T-helper 1 cell treated with Interleukin-12 subunit alpha and Interleukin-12 subunit beta and Interleukin-4 antibody, amounts not matched to agents 30 ng/mL and 1 ng/mL, for 36 hours (primary cell): ENCODE data around the gene LRRC59. TPM values are rescaled to one million over a fixed set of nuclear protein-coding genes. Genes with fewer than 3 reads are reported as not detected.

Experiments
- intact Hi-C: fragments of 100-400 bp; cut with micrococcal nuclease; formaldehyde crosslinking; loops from one replicate; pipeline ENCODE4 v1.15.1; 2024
- total RNA-seq: library from RNA; stranded (reverse); gene quantifications from 2 replicates; pipeline ENCODE4 v1.2.3, GENCODE V29; 2022

Gene LRRC59
- total RNA-seq, 1 donor from 2014 or later, result 82.4 TPM

DNA sequence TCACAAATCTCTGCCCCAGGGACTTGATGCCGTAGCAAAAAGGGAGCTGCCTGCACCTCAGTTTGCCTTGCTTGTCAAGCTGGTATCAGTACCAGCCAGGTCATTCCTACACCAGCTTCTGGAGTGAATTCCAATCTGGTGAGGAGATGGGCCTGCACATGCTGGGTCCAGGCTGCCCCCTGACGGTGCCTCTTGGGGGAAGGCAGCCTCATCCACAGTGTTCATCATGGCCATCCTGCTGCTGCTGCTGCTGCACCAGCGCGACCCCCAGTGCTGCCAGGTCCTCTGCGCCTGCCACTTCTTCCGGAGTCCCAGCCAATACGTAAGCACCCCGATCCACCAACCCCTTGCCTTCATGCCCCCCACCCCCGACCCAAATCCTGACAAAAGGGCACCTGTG lies 32.6 kb downstream of the LRRC59 start:
- intact Hi-C loops, result no loop called here

DNA sequence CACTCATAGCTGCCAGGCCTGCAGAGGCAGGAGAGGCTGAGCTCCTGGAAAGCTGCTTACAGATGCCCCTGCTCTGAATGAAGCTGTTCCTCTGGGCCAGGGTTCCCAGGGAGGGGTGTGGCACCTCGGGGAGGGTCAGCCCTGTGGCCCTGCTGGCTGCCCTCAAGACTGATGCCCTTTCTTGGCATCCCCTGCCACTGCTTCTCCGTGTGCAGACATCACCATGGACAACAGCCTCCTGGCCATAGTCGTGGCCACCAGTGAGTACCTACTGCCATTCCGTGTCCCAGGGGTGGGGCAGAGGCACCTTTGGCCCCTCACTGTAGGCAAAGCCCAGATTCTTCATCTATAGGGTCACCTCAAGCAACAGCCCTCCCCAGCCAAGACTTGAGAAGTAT lies 33.3 kb downstream of the LRRC59 start:
- intact Hi-C loops, result no loop called here

DNA sequence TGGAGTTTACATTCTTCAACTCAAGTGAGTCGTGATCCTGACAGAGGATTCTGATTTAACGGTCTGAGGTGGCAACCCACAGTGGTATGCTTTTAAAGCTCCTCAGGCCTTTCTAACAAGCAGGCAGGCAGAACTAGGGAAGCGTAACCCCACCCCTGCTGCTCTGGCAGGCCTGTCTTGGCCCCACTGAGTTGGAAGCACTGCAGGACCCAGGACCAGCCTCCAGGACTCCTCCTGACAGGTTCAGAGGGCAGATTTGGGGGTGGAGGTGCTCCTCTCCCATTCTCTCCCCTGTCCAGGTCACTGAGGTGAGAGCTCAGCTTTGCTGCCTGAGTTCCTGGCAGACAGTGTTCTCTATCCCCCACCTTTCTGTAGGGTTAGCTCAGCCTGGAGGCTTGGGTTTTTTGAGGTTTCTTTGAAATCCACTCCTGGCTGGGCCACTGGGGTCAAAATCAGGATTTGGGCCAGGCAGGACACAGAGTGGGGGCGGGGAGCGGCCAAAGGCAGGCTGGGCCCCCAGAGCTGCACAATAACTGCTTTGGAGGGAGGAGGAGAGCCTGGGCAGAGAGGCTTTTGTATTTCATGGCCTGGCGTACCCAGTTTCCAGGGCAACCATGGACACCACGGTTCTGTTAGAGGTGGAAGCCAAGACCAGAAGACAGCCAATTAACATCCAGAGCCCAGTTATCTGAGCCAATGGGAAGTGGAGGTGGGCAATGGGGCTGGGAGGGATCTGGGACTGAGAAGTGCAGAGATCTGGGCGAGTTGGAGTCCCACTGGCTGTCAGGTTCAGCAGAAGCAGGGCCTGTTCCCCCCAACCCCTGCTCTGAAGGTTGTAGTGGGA lies 33.9 kb downstream of the LRRC59 start:
- intact Hi-C loops, result no loop called here

DNA sequence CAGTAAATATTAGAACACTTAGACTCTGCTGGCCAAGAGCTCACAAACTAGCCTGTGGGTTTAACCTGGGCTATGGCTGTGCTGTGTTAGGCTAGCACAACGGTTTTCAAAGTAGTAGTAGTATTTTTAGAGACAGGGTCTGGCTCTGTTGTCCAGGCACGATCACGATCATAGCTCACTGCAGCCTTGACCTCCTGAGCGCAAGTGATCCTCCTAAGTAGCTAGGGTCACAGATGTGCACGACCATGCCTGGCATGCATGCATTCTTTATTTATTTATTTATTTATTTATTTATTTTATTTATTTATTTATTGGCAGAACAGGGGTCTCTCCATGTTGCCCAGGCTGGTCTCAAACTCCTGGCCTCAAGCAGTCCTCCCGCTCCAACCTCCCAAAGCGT lies 34.7 kb downstream of the LRRC59 start:
- intact Hi-C loops, result loop anchor here (1.0 kb wide), 3 partner anchors 10 to 117 kb away; partner anchors contain the start of gene LRRC59

DNA sequence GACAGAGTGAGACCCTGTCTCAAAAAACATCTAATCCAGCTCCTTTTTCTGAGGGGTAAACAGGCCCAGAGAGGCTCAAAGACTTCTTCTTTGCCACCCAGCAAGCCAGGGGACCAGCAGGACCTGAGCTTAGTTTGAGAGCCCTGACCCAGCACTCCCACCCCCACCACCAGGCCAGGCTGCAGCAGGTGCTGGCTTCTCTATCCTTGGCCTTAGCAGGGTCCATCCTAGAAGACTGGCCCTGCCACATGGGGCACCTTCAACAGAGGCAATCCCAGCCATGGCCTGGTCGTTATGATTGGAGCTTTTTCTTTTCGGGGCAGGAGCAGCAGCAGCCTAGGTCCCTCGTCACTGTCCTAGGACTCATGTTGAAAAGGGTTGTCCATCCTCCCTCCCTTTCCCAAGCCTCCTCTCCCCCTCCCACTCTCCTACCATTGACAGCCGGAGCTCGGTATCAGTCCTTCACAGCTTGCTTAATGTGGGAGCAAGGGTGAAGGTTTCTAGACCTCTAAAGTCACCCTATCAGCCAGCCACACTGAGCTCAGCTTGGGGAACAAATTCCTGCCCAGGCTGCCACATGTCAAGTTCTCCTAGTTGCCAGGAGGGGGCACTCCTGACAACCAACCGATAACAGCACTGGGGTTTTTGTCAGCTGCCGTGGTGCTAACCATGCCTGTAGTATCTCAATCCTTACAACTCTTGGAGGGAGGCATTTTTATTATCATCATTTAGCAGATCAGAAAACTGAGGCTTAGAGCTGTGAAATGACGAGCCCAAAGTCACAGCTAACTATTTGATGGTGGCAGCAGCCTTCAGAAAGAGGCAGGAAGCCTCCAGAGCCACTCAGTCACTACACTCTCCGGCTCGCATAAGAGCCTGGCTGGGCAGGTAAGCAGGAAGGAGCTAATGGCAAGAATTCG lies 35.5 kb downstream of the LRRC59 start:
- intact Hi-C loops, result loop anchor here (1.0 kb wide), 3 partner anchors 10 to 117 kb away; partner anchors contain the start of gene LRRC59

DNA sequence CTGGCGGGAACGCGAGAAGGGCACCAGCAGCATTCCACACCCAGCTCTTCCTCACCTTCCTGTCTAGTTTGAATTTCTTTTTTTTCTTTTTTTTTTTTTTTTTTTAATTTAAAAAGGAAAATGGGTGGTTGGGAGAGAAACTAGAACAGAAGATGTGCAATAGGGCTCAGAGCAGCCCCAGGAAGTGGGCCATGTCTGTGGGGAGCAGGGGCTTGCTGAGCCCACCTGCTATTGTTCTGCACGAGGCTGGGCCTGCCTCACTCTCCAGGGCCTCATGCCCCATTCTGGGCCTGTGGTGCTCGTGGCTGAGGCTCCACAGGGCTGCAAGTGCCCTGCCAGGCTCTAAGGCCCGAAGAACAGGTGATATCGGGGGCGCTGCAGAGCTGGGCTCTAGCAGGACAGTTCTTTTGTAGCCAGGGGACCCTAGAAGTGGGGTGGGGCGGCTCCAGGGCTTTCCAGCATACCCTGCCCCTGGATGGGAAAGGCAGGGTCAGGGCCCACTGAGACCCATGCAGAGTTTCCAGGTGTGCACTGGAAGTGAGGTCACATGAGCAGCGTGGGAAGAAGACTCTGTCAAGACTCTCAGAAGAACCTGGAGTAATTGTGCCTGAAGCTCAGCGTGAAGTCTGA lies 36.7 kb downstream of the LRRC59 start:
- intact Hi-C loops, result no loop called here

DNA sequence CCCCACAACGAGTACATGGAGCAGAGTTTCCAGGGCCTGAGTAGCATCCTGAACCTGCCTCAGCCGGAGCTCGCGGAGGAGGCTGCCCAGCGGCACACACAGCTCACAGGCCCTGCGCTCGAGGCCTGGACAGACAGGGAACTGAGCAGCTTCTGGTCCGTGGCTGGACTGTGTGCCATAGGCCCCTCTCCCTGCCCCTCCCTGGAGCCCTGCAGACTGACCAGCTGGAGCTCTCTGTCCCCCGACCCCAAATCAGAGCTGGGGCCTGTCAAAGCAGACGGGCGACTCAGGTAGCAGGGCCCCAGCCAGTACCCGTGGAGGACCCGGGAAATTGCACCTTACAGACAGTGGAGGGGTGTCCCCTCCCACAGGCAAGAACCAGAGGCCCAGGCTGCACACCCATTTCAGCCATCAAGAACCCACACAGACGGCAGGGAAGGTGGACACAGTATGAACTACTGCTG lies 37.3 kb downstream of the LRRC59 start:
- intact Hi-C loops, result no loop called here

DNA sequence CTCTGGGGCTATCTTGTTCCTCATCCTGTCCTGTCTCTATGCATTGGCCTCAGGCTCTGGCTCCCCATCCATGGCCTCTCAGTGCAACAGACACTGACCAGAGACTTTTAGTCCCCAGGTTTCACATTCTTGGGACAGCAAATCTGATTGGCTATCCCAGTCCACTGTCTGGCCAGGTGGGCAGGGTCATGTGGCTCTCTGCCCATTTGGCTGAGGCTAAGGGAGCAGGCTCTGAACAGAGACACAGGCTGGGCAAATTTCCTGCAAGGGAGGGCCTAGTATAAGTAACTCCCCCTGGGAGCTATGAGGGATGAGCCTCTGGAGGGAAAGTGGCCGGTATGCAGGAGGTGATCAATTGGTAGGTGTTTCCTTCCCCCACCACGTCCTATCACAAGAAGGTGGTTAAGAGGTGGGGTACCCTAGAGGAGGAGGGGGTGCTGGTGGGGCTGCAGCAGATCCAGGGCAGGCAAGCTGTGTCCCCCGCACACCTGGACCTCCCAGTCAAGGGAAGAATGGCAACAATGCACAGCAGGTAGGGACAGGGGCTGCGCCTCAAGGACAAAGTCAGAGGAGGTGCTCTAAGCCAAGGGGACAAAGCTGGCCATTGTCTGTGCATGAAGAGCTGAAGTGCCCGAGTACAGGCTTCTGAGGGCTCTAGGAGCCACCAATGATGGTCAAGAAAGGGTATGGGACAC lies 38.2 kb downstream of the LRRC59 start:
- intact Hi-C loops, result no loop called here

DNA sequence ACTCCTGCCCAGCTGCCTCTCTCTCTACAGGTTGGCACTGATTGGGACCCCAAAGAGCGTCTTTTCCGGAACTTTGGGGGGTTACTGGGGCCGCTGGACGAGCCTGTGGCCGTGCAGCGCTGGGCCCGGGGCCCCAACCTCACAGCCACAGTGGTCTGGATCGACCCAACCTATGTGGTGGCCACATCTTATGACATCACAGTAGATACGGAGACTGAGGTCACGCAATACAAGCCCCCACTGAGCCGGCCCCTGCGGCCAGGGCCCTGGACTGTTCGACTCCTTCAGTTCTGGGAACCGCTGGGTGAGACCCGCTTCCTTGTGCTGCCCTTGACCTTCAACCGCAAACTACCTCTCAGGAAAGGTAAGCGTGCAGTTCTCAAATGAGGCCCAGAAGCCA lies 39.1 kb downstream of the LRRC59 start:
- intact Hi-C loops, result no loop called here

DNA sequence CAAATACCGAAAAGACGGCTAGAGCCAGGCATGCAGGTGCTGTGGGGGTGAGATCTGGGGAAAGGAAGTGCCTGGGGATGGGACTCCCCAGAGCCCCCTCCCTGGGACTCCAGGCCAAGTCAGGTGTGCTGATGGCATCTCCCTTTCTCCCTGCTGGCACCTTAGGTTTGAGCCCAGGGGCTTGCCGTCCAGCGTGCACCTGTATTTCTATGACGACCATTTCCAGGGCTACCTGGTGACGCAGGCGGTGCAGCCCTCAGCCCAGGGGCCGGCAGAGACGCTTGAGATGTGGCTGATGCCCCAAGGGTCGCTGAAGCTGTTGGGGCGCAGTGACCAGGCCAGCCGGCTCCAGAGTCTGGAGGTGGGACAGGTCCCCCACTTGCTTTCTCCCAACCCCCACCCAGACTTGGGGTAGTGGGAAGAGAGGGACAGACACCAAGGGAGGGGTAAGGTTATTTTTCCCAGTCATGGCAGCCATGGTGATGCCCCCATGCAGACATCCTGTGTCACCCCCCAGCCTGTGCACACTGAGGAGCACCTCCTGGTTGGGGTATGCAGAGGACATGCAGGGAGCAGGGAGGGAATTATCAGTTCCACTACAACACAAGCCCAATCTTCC lies 40.3 kb downstream of the LRRC59 start:
- intact Hi-C loops, result no loop called here

DNA sequence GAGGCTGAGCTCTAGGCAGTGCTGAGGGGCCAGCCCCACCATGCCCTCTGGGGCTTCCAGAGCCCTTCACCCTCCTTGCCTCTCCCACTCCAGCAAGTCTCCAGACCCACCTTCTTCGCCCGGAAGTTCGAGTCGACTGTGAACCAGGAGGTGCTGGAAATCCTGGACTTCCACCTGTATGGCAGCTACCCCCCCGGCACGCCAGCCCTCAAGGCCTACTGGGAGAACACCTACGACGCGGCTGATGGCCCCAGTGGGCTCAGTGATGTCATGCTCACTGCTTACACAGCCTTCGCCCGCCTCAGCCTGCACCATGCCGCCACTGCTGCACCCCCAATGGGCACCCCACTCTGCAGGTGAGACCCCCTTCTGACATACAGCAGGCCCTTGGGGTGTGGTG lies 40.9 kb downstream of the LRRC59 start:
- intact Hi-C loops, result no loop called here

DNA sequence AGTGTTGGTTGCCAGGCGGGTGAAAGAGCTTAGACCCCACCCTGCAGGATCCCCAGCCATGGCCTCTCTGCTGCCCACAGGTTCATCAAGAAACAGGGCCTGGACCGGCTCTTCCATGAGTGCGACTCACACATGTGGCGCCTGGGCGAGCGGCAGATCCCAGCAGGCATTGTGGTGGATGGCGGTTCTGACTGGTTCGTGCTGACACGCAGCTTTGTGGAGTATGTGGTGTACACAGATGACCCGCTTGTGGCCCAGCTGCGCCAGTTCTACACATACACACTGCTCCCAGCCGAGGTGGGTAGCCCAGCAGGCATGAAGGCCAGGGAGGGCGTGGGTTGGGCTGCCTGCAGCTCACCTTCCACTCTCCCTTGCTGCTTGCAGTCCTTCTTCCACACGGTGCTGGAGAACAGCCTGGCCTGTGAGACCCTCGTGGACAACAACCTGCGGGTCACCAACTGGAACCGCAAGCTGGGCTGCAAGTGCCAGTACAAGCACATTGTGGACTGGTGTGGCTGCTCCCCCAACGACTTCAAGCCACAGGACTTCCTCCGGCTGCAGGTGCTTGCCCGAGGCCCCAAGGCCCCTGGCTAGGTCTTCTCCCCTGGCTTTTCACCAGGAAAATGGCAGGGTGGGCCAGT lies 41.5 kb downstream of the LRRC59 start:
- intact Hi-C loops, result no loop called here

DNA sequence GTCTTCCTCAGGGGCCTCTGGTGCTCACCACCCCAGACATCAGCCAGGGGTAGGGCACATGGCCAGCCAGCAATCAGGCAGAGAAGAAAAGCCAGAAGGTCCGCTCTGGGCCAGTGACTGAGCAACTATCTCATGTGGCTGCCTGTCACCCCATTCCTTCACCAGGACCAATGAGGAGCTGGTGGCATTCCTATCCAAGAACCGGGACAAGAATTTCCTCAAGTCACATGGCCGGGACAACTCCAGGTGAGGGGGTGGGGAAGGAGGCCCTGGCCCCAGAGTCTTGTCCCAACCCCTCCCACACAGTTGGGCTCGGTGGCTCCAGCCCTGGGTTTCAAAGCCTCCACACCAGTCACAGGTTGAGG lies 42.0 kb downstream of the LRRC59 start:
- intact Hi-C loops, result no loop called here

DNA sequence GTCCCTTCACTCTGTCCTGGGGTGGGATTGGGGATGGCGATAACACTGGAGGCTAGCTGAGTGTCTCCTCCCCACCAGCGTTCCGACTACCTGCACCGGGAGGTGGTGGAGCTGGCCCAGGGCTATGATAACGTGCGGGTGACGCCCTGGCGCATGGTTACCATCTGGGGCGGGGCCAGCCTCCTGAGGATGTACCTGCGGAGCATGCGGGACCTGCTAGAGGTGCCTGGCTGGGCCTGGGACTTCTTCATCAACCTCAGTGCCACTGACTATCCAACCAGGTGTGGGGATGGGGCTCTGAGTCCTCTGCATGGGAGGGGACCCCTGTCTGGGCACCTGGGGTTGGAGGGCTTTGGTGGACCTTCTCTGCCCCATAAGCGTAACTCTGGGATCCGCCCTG lies 42.5 kb downstream of the LRRC59 start:
- intact Hi-C loops, result no loop called here

DNA sequence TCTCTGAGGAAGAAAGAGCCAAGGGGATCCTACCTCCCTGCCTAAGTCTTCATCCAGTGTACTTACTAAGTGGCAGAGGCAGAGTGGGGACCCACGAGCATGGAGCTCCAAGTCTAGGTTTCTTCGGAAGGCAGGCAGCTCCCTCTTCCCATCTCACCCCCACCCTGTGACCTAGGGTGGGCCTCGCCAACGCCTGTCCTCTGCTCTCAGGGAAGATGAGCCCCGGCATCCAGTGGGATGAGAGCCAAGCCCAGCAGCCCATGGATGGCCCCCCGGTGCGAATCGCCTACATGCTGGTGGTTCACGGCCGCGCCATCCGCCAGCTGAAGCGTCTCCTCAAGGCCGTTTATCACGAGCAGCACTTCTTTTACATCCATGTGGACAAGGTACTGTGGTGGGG lies 43.1 kb downstream of the LRRC59 start:
- intact Hi-C loops, result no loop called here

DNA sequence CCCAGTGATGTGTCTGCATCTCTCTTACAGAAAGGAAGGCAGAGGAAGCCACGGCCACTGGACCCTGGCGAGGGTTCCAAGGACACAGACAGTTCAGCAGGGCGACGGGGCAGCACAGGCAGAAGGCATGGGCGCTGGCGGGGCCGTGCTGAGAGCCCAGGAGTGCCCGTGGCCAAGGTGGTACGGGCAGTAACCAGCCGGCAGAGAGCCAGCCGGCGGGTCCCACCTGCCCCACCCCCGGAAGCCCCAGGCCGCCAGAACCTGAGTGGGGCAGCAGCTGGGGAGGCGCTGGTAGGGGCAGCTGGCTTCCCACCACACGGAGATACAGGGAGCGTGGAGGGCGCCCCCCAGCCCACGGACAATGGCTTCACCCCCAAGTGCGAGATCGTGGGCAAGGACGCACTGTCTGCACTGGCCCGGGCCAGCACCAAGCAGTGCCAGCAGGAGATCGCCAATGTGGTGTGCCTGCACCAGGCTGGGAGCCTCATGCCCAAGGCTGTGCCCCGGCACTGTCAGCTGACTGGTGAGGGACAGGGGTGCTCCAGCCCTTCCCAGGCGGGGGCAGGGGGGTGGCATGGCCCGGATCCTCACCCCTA lies 43.6 kb downstream of the LRRC59 start:
- intact Hi-C loops, result no loop called here

DNA sequence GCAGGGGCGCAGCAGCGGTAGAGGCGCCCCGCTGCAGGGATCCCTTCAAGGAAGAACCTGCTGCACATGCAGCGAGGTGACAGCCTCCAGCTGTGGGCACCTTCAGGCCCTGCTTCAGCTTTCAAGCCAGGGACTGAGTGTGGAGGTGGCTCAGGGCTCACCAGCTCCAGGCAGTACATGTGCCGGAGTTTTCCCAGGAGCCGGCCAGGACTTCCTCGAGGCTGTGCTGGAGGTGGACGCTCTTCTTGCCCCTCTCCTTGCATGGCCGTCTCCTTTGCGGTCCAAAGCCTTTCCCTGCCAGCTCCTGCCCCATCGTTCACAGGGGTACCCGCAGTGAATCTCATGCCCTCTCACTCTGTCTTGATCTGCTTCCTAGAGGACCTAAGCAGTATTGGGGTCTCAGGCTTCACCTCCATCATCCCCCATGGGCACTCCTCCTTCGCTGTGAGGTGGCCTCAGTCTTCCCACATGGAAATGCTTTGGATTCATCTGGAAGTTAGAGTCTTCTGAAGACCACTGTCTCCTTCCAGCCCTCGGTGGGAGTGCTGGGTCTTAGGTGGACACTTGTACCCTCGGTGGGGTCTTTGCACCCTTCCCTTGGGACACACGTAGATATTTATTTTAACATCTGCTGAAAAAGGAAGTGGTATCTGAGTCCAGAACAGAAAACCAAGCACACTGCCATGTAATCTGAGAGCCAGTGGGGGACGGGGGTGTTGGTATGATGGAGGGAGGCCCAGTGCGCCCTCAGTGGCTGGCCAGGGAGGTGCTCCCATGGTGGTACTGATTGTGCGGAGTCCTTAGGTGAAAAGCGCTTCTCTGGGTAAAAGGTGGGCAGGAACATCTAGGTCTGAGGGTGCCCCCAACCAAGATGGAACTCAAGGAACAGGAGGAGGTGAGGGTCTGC lies 44.4 kb downstream of the LRRC59 start:
- intact Hi-C loops, result no loop called here

DNA sequence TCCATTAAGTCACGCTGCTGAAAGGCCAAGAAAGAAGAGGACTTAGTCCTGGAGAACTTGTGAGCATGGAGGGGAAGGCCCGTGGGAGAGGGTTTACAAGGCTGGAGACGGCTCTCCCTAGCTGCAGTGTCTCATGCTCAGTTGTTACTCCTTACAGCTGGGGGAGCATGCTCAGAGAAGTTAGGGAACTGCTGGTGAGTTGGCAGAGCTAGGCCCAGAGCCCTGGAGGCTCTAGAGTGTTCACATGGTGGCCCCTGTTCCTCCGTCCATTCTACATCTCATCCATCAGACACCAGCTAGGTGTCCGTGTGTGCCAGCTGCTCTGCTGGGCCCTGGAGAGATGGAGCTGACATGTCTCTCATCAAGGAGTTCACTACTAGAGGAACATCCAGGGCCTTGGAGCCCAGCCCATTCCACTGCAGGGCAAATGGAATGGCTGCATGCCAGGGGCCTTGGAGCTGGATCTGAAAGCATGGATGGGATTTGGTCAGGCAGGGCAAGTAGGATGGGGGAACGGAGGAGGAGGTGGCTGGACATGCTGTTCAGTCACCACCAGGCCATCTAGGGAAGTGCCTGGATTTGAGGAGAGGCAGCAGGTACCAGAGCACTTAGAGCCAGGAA lies 45.1 kb downstream of the LRRC59 start:
- intact Hi-C loops, result no loop called here
